Uterus (tissue), 4 donors: ENCODE results near the gene TEPSIN. TPM values are rescaled to one million over a fixed set of nuclear protein-coding genes. Genes with fewer than 3 reads are reported as not detected.
A peak's percentile ranks its signal among the peaks of the same experiment; 100 is the strongest.

Experiments used
- DNase-seq, 2 donors: peaks; one replicate each; pipeline ENCODE4 v3.0.0-alpha.2; 2019 to 2020
- H3K27ac ChIP-seq, 2 donors: fragments of 200-600 bp; sonication (generic); 1 replicate in 1 of 2; 2 replicates in 1 of 2; pipeline ENCODE4 v1.5.1; 2016 to 2018
- H3K27me3 ChIP-seq, 2 donors: fragments of 200-600 bp; sonication (generic); one replicate each; pipeline ENCODE4 v1.5.1; 2018 to 2019; ENCODE audit warnings: control low read depth in 1 of 2
- H3K36me3 ChIP-seq, 2 donors: fragments of 200-600 bp; sonication (generic); one replicate each; pipeline ENCODE4 v1.5.1; 2019; ENCODE audit warnings: control low read depth in 1 of 2
- H3K4me1 ChIP-seq, 2 donors: fragments of 200-600 bp; sonication (generic); one replicate each; pipeline ENCODE4 v1.5.1; 2018 to 2019; ENCODE audit warnings: control low read depth in 1 of 2
- H3K4me3 ChIP-seq, 2 donors: fragments of 200-600 bp; sonication (generic); 1 replicate in 1 of 2; 2 replicates in 1 of 2; pipeline ENCODE4 v1.5.1; 2018 to 2019; ENCODE audit warnings: mild to moderate bottlenecking in 1 of 2
- H3K9me3 ChIP-seq, 2 donors: fragments of 200-600 bp; sonication (generic); one replicate each; pipeline ENCODE4 v1.5.1; 2019; ENCODE audit warnings: control low read depth in 1 of 2
- POLR2A ChIP-seq, 2 donors: fragments of 450-650 bp; IDR thresholded peaks; one replicate each; pipeline ENCODE4 v1.6.1; 2016; ENCODE audit warnings: antibody characterized with exemption in 2 of 2, mild to moderate bottlenecking in 1 of 2, moderate library complexity in 1 of 2
- intact Hi-C: fragments of 100-400 bp; cut with DNase I; formaldehyde crosslinking; loops from one replicate; pipeline ENCODE4 v1.15.1; 2023; ENCODE audit warnings: low total_unique reads
- total RNA-seq, 4 donors: library from RNA; depleted of rRNA in 3 of 4; stranded (reverse); fragments of >200 nt in 3 of 4; gene quantifications; one replicate each; pipeline versions ENCODE4 v1.1.0 to v1.2.4, GENCODE V29; 2014 to 2023
- TF ChIP-seq, protein P1 (sequence below), 4 experiments: fragments of 200-600 bp in 2 of 4; fragments of 450-650 bp in 2 of 4; sonication (generic) in 2 of 4; IDR thresholded peaks; one replicate each; pipeline ENCODE4 v1.5.1; 2016 to 2019; ENCODE audit warnings: antibody characterized with exemption in 4 of 4, mild to moderate bottlenecking in 2 of 4, moderate library complexity in 1 of 4
- donor health status: DM: yes; HTN: yes; CAD: no.

Gene TEPSIN
- total RNA-seq, 4 donors from 2014 or later: 6.4 to 31.2 (median 22.6) TPM; not detected in 1

- H3K4me3 ChIP-seq: no peak overlapping the region
- TF ChIP-seq, protein P1, sequence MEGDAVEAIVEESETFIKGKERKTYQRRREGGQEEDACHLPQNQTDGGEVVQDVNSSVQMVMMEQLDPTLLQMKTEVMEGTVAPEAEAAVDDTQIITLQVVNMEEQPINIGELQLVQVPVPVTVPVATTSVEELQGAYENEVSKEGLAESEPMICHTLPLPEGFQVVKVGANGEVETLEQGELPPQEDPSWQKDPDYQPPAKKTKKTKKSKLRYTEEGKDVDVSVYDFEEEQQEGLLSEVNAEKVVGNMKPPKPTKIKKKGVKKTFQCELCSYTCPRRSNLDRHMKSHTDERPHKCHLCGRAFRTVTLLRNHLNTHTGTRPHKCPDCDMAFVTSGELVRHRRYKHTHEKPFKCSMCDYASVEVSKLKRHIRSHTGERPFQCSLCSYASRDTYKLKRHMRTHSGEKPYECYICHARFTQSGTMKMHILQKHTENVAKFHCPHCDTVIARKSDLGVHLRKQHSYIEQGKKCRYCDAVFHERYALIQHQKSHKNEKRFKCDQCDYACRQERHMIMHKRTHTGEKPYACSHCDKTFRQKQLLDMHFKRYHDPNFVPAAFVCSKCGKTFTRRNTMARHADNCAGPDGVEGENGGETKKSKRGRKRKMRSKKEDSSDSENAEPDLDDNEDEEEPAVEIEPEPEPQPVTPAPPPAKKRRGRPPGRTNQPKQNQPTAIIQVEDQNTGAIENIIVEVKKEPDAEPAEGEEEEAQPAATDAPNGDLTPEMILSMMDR (IDR thresholded peaks at IDR 0.05): no peak
- no peak for TF ChIP-seq POLR2A (IDR thresholded peaks at IDR 0.05)
- no peaks in the 10 kb centered on the region for H3K4me1 ChIP-seq
- H3K27me3 ChIP-seq: no peaks in the 10 kb centered on the region
- intact Hi-C loops: loop anchor here (5.0 kb wide), 1 partner anchor 224 kb away; no protein-coding TSS in a partner anchor
- no peaks in the 10 kb centered on the region for H3K9me3 ChIP-seq
- H3K27ac ChIP-seq: no peak overlapping the region
- DNase-seq: no peak
- no peaks in the 10 kb centered on the region for H3K36me3 ChIP-seq
These were observed 19.4 kb upstream of the TEPSIN start for GRCh38 chr17:81258292-81258691.

- Histone ChIP-seq H3K27ac (no peak overlapping the region), H3K9me3 (no peaks in the 10 kb centered on the region), H3K27me3 (no peaks in the 10 kb centered on the region), H3K4me3 (no peak overlapping the region), H3K4me1 (no peaks in the 10 kb centered on the region), H3K36me3 (no peaks in the 10 kb centered on the region)
- DNase-seq: no peak
- TF ChIP-seq, protein P1 (IDR thresholded peaks at IDR 0.05): no peak
- TF ChIP-seq POLR2A (IDR thresholded peaks at IDR 0.05): no peak
- intact Hi-C loops: loop anchor here (5.0 kb wide), 1 partner anchor 225 kb away; no protein-coding TSS in a partner anchor
These were observed 18.7 kb upstream of the TEPSIN start for GRCh38 chr17:81257533-81257932.

- intact Hi-C loops: loop anchor here (5.0 kb wide), 1 partner anchor 226 kb away; no protein-coding TSS in a partner anchor
- TF ChIP-seq, protein P1 (IDR thresholded peaks at IDR 0.05): no peak
- no peak for TF ChIP-seq POLR2A (IDR thresholded peaks at IDR 0.05)
- H3K4me3 ChIP-seq: no peak overlapping the region
- H3K36me3 ChIP-seq: no peaks in the 10 kb centered on the region
- H3K27ac ChIP-seq: no peak overlapping the region
- H3K9me3 ChIP-seq: no peaks in the 10 kb centered on the region
- H3K27me3 ChIP-seq: no peaks in the 10 kb centered on the region
- H3K4me1 ChIP-seq: no peaks in the 10 kb centered on the region
- no peak for DNase-seq
These were observed 17.8 kb upstream of the TEPSIN start for GRCh38 chr17:81256616-81257015.

DNA sequence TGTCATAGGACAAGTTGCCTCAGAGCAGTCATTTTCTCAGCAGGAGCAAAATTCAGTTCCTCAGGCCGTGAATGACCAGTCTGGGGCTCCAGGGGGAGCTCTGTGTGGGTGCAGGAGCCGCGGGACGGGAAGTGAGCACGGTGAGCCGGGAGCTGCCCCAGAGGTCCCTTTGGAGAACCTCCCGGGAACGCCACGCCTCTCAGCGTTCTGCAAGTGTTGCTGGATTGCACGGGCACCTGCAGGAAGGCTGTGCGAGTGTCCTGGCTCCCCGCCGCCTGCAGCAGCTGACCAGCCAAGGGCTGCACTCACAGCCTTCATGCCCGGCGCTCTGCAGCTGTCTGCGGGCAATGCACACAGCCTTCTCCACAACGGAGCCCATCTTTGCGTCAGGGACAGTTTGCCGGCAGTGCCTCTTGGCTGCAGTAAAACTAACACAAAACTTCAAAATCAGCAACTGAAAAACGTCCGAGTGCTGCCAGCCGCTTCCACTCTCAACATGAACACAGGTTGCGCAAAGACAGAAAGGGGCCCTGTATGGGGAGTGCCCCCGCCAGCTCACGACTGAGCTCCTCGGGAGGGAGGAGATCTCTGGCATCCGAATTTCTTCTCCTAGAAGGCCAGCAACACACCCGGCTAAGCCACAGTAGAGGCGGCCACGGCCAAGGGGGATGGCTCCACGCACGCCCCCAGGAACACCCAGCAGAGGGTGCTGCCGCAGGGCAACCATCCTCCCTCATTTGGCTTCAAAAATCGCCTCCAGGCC lies 16.3 kb upstream of the TEPSIN start:
- Histone ChIP-seq H3K4me3 (no peak overlapping the region), H3K9me3 (no peaks in the 10 kb centered on the region), H3K36me3 (no peaks in the 10 kb centered on the region), H3K27me3 (no peaks in the 10 kb centered on the region), H3K27ac (peak overlapping the region in 1 of 2 donors; percentile 37), H3K4me1 (no peaks in the 10 kb centered on the region)
- intact Hi-C loops: loop anchor here (5.0 kb wide), 1 partner anchor 227 kb away; no protein-coding TSS in a partner anchor
- TF ChIP-seq, protein P1 (IDR thresholded peaks at IDR 0.05): peak; percentile 52 to 68 (median 58)
- TF ChIP-seq POLR2A (IDR thresholded peaks at IDR 0.05): no peak
- peak; percentile 82 to 83 for DNase-seq

DNA sequence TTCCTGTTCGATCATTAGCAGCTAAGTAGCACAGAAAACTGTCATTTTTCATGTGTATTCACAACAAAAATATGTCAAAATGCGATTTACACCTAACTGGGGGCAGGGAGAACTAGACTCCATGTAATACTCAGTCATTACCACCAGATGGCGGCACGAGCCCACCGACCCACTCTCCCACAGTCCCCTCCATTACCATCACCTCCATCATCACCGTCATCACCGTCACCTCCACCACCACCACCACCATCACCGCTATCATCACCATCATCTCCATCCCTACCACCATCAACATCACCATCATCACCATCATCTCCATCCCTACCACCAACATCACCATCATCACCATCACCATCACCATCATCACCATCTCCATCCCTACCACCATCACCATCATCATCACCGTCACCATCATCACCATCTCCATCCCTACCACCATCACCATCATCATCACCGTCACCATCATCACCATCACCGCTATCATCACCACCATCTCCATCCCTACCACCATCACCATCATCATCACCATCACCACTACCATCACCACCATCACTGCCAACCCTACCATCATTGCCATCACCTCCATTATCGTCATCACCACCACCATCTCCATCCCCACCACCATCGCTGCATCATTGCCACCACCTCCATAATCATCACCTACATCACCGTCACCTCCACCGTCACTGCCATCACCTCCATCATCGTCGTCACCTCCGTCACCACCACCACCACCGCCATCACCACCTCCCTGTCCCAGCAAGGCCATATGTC lies 14.7 kb upstream of the TEPSIN start:
- H3K27me3 ChIP-seq: no peaks in the 10 kb centered on the region
- no peak overlapping the region for H3K4me3 ChIP-seq
- no peaks in the 10 kb centered on the region for H3K4me1 ChIP-seq
- H3K36me3 ChIP-seq: no peaks in the 10 kb centered on the region
- H3K9me3 ChIP-seq: no peaks in the 10 kb centered on the region
- no peak overlapping the region for H3K27ac ChIP-seq
- no peak for TF ChIP-seq POLR2A (IDR thresholded peaks at IDR 0.05)
- TF ChIP-seq, protein P1 (IDR thresholded peaks at IDR 0.05): peak; percentile 80 to 89 (median 84)
- intact Hi-C loops: no loop called here
- DNase-seq: peak; percentile 53 to 61
